Measurements from ENCODE around the gene ITGB1. TPM values are rescaled to one million over a fixed set of nuclear protein-coding genes. Genes with fewer than 3 reads are reported as not detected.
"Not testable (repeated sequence)": the region's sequence is repeated elsewhere in the genome, so short reads cannot be mapped to it uniquely, and the experiment has no call there.

ITGB1 gene
- total RNA-seq, 2 experiments from 2014 or later, result 45.1 to 45.4 TPM

DNA sequence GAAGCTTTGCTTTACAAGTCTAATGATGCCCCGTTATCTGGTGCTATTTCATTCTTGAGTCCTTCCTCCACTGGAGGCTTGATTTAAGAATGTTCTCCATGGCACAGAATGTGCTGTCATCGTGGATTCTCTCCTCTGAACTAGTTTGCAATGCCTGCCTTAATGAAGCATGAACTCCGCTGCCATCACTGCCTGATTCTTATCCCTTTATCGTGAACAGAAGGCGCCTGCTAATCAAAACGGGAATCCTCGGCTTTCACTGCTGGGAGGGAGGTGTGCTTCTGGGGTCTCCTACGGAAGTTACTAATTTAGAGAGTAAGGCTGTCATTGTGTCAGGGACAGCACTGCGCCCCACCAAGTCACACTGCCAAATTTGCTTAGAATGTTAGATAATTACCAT lies 56.2 kb downstream of the ITGB1 start:
- TF ChIP-seq, protein P1, sequence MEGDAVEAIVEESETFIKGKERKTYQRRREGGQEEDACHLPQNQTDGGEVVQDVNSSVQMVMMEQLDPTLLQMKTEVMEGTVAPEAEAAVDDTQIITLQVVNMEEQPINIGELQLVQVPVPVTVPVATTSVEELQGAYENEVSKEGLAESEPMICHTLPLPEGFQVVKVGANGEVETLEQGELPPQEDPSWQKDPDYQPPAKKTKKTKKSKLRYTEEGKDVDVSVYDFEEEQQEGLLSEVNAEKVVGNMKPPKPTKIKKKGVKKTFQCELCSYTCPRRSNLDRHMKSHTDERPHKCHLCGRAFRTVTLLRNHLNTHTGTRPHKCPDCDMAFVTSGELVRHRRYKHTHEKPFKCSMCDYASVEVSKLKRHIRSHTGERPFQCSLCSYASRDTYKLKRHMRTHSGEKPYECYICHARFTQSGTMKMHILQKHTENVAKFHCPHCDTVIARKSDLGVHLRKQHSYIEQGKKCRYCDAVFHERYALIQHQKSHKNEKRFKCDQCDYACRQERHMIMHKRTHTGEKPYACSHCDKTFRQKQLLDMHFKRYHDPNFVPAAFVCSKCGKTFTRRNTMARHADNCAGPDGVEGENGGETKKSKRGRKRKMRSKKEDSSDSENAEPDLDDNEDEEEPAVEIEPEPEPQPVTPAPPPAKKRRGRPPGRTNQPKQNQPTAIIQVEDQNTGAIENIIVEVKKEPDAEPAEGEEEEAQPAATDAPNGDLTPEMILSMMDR (IDR thresholded peaks at IDR 0.05), result no peak
- Mint-ChIP-seq H3K27ac (no peak overlapping the region), H3K36me3 (ENCODE audit: low read depth) (peaks cover 23% of the 10 kb centered on the region), H3K4me1 (ENCODE audit: low read depth) (peaks cover 3% of the 10 kb centered on the region), H3K4me3 (no peak overlapping the region), H3K27me3 (no peaks in the 10 kb centered on the region), H3K9me3 (no peaks in the 10 kb centered on the region)
- POLR2A ChIA-PET, result no interaction called here
- DNase-seq, result no peak
- intact Hi-C loops (cut with micrococcal nuclease), result no loop called here
- no peak for ATAC-seq
- CTCF ChIA-PET, result no interaction called here

GRCh38 chr10:32895200-32895968 lies 62.6 kb downstream of the ITGB1 start:
- ATAC-seq; POLR2A ChIA-PET; H3K4me1 Mint-ChIP-seq (ENCODE audit: low read depth); H3K27me3 Mint-ChIP-seq; CTCF ChIA-PET; H3K27ac Mint-ChIP-seq; intact Hi-C loops (cut with micrococcal nuclease); H3K9me3 Mint-ChIP-seq; H3K4me3 Mint-ChIP-seq; DNase-seq: not testable (repeated sequence)
- H3K36me3 Mint-ChIP-seq (ENCODE audit: low read depth), result peaks cover 18% of the 10 kb centered on the region

GRCh38 chr10:32893916-32894664 lies 63.9 kb downstream of the ITGB1 start:
- Mint-ChIP-seq H3K27me3 (no peaks in the 10 kb centered on the region), H3K9me3 (no peaks in the 10 kb centered on the region), H3K4me3 (no peak overlapping the region), H3K36me3 (ENCODE audit: low read depth) (peaks cover 18% of the 10 kb centered on the region), H3K27ac (no peak overlapping the region), H3K4me1 (ENCODE audit: low read depth) (peaks cover 5% of the 10 kb centered on the region)
- intact Hi-C loops (cut with micrococcal nuclease), result no loop called here
- ChIA-PET CTCF (no interaction called here), POLR2A (no interaction called here)
- TF ChIP-seq, protein P1 (IDR thresholded peaks at IDR 0.05), result no peak
- ATAC-seq (no peak), DNase-seq (no peak)

GRCh38 chr10:32893434-32893833 lies 64.6 kb downstream of the ITGB1 start:
- CTCF ChIA-PET, result no interaction called here
- Mint-ChIP-seq H3K4me3 (no peak overlapping the region), H3K9me3 (no peaks in the 10 kb centered on the region), H3K27me3 (no peaks in the 10 kb centered on the region), H3K4me1 (ENCODE audit: low read depth) (peaks cover 5% of the 10 kb centered on the region), H3K27ac (no peak overlapping the region), H3K36me3 (ENCODE audit: low read depth) (peaks cover 18% of the 10 kb centered on the region)
- POLR2A ChIA-PET, result no interaction called here
- ATAC-seq (no peak), DNase-seq (no peak)
- intact Hi-C loops (cut with micrococcal nuclease), result no loop called here
- TF ChIP-seq, protein P1 (IDR thresholded peaks at IDR 0.05), result no peak

- POLR2A ChIA-PET, result no interaction called here
- Mint-ChIP-seq H3K4me1 (ENCODE audit: low read depth) (peaks cover 5% of the 10 kb centered on the region), H3K4me3 (no peak overlapping the region), H3K27me3 (no peaks in the 10 kb centered on the region), H3K36me3 (ENCODE audit: low read depth) (peaks cover 2% of the 10 kb centered on the region), H3K9me3 (no peaks in the 10 kb centered on the region), H3K27ac (no peak overlapping the region)
- TF ChIP-seq, protein P1 (IDR thresholded peaks at IDR 0.05), result no peak
- ATAC-seq (no peak), DNase-seq (no peak)
- intact Hi-C loops (cut with micrococcal nuclease), result no loop called here
- CTCF ChIA-PET, result no interaction called here
These were observed 66.8 kb downstream of the ITGB1 start for GRCh38 chr10:32891261-32891660.

Data from activated CD8-positive, alpha-beta T cell treated with anti-CD3 and anti-CD28 coated beads for 36 hours (primary cell).